BE2C (cell line): Measurements from ENCODE around the gene USE1.

ENCODE experiments used
- DNase-seq: peaks from one replicate; pipeline ENCODE4 v3.0.0-alpha.2; 2020
- H3K27me3 ChIP-seq: fragments of 250-450 bp; sonication (Bioruptor Pico); 2 replicates; pipeline ENCODE4 v1.5.1; 2020; ENCODE audit warnings: mild to moderate bottlenecking
- H3K36me3 ChIP-seq: fragments of 250-450 bp; sonication (Bioruptor Pico); 2 replicates; pipeline ENCODE4 v1.5.1; 2020; ENCODE audit warnings: mild to moderate bottlenecking
- H3K4me1 ChIP-seq: fragments of 250-450 bp; sonication (Bioruptor Pico); 2 replicates; pipeline ENCODE4 v1.5.1; 2020
- H3K4me3 ChIP-seq: 2 replicates; pipeline ENCODE4 v1.5.1; 2011; ENCODE audit warnings: low read depth, low read length
- H3K9me3 ChIP-seq: fragments of 250-450 bp; sonication (Bioruptor Pico); 2 replicates; pipeline ENCODE4 v1.5.1; 2020
- CTCF ChIP-seq: IDR thresholded peaks from 2 replicates; pipeline ENCODE4 v1.5.1; 2012; ENCODE audit warnings: mild to moderate bottlenecking, low read depth, low read length

The USE1 gene

GRCh38 chr19:17248011-17248776 lies 33.0 kb downstream of the USE1 start:
- no peak overlapping the region for H3K4me3 ChIP-seq
- no peak for DNase-seq

GRCh38 chr19:17249887-17250548 lies 34.9 kb downstream of the USE1 start:
- DNase-seq = no peak
- no peak overlapping the region for H3K4me3 ChIP-seq
- peaks cover 11% of the 10 kb centered on the region for H3K4me1 ChIP-seq

More at GRCh38 chr19:17248011-17248776, 33.0 kb downstream of the USE1 start:
- H3K9me3 ChIP-seq = no peaks in the 10 kb centered on the region
- no peaks in the 10 kb centered on the region for H3K27me3 ChIP-seq
- TF ChIP-seq CTCF = no peak
- no peaks in the 10 kb centered on the region for H3K36me3 ChIP-seq
- H3K4me1 ChIP-seq = peaks cover 11% of the 10 kb centered on the region

GRCh38 chr19:17254636-17255035 lies 39.5 kb downstream of the USE1 start:
- DNase-seq = no peak
- H3K4me1 ChIP-seq = no peaks in the 10 kb centered on the region
- peaks cover 3% of the 10 kb centered on the region; the same call in 1 of the 2 replicates for H3K9me3 ChIP-seq
- H3K36me3 ChIP-seq = no peaks in the 10 kb centered on the region
- H3K27me3 ChIP-seq = no peaks in the 10 kb centered on the region
- H3K4me3 ChIP-seq = no peak overlapping the region
- TF ChIP-seq CTCF = no peak

More at GRCh38 chr19:17249887-17250548, 34.9 kb downstream of the USE1 start:
- TF ChIP-seq CTCF = no peak
- Histone ChIP-seq H3K27me3 (no peaks in the 10 kb centered on the region), H3K9me3 (no peaks in the 10 kb centered on the region), H3K36me3 (no peaks in the 10 kb centered on the region)

GRCh38 chr19:17255150-17255621 lies 40.0 kb downstream of the USE1 start:
- H3K27me3 ChIP-seq = no peaks in the 10 kb centered on the region
- H3K4me3 ChIP-seq = no peak overlapping the region
- DNase-seq = no peak
- peaks cover 3% of the 10 kb centered on the region; the same call in 1 of the 2 replicates for H3K9me3 ChIP-seq
- TF ChIP-seq CTCF = no peak
- H3K36me3 ChIP-seq = no peaks in the 10 kb centered on the region
- H3K4me1 ChIP-seq = no peaks in the 10 kb centered on the region

GRCh38 chr19:17256130-17256529 lies 41.0 kb downstream of the USE1 start:
- no peak overlapping the region for H3K4me3 ChIP-seq
- H3K4me1 ChIP-seq = no peaks in the 10 kb centered on the region
- no peak for TF ChIP-seq CTCF
- no peaks in the 10 kb centered on the region for H3K27me3 ChIP-seq
- DNase-seq = no peak
- H3K36me3 ChIP-seq = no peaks in the 10 kb centered on the region
- H3K9me3 ChIP-seq = peaks cover 3% of the 10 kb centered on the region; the same call in 1 of the 2 replicates
